Testis (tissue), 3 donors: ENCODE data around the gene CTNNA2. TPM values are rescaled to one million over a fixed set of nuclear protein-coding genes. Genes with fewer than 3 reads are reported as not detected.

ENCODE experiments used
- DNase-seq: peaks from one replicate; pipeline ENCODE4 v3.0.0-alpha.2; 2019
- H3K27ac ChIP-seq, 2 donors: fragments of 200-600 bp; sonication (generic); one replicate each; pipeline ENCODE4 v1.5.1; 2019
- H3K27me3 ChIP-seq: fragments of 200-600 bp; sonication (generic); one replicate; pipeline ENCODE4 v1.5.1; 2019
- H3K36me3 ChIP-seq: fragments of 200-600 bp; sonication (generic); one replicate; pipeline ENCODE4 v1.5.1; 2017; ENCODE audit warnings: low read depth; ENCODE audit errors: missing control alignments
- H3K4me1 ChIP-seq: fragments of 200-600 bp; sonication (generic); one replicate; pipeline ENCODE4 v1.5.1; 2019
- H3K4me3 ChIP-seq, 2 donors: fragments of 200-600 bp; sonication (generic); one replicate each; pipeline ENCODE4 v1.5.1; 2017 to 2019
- H3K9me3 ChIP-seq: fragments of 200-600 bp; sonication (generic); one replicate; pipeline ENCODE4 v1.5.1; 2017
- POLR2A ChIP-seq: fragments of 450-650 bp; IDR thresholded peaks from one replicate; pipeline ENCODE4 v1.6.1; 2017; ENCODE audit warnings: antibody characterized with exemption, mild to moderate bottlenecking, moderate library complexity
- WGBS, 2 donors: methylation state at CpG; one replicate each; pipeline ENCODE4 v1.1.5; 2018; 5-methylcytosine and 5-hydroxymethylcytosine counted together
- intact Hi-C: fragments of 100-400 bp; cut with DNase I; formaldehyde crosslinking; loops from one replicate; pipeline ENCODE4 v1.15.1; 2023; ENCODE audit warnings: low total_unique reads
- polyA plus RNA-seq: library from polyadenylated mRNA; stranded (reverse); fragments of 350-450 nt; fragmentation: Illumina TruSeq; extraction: RNeasy Lipid Tissue Mini Kit (QIAGEN cat#74804); gene quantifications from one replicate; pipeline ENCODE4 v1.2.3, GENCODE V29; 2014; ENCODE audit warnings: low read depth, low replicate concordance; ENCODE audit not compliant: insufficient read depth
- total RNA-seq, 2 donors: library from RNA; depleted of rRNA; stranded (reverse); fragments of >200 nt; gene quantifications; one replicate each; pipeline ENCODE4 v1.2.3, GENCODE V29; 2016
- TF ChIP-seq, protein P1 (sequence below), 3 experiments: fragments of 450-650 bp in 2 of 3; fragments of 200-600 bp in 1 of 3; sonication (generic) in 1 of 3; IDR thresholded peaks; one replicate each; pipeline ENCODE4 v1.5.1; 2016 to 2019; ENCODE audit warnings: antibody characterized with exemption in 3 of 3, mild to moderate bottlenecking in 2 of 3, moderate library complexity in 1 of 3

Gene CTNNA2
- total and polyA plus RNA-seq, 3 donors from 2014 or later, result 36.8 to 44.5 (median 43.4) TPM

DNA sequence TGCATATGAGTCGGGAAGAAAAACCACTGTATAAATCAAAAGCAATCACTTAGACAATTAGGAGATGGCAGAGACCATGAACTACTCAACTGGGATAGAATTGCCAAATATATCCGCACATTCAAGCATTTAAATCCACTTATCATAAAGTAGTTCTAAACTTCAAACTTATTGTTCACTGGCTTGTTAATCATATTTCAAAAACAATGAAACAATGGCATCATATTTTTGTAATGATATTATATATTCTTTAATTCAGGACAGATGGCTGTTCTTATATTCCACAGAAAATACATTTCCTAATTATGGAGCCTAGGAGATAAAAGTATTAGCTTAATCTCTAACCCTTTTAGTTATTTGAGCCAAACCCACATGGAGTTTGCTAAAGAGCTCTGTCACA is 263.6 kb downstream of the CTNNA2 start:
- DNase-seq, result no peak
- Histone ChIP-seq H3K27me3 (no peaks in the 10 kb centered on the region), H3K27ac (no peak overlapping the region), H3K9me3 (no peaks in the 10 kb centered on the region), H3K4me1 (no peaks in the 10 kb centered on the region), H3K36me3 (no peaks in the 10 kb centered on the region), H3K4me3 (no peak overlapping the region)
- 81 to 83% methylated on average over 2 of the region's 2 CpGs for WGBS, 2 donors
- intact Hi-C loops, result no loop called here
- no peak for TF ChIP-seq POLR2A
- TF ChIP-seq, protein P1, sequence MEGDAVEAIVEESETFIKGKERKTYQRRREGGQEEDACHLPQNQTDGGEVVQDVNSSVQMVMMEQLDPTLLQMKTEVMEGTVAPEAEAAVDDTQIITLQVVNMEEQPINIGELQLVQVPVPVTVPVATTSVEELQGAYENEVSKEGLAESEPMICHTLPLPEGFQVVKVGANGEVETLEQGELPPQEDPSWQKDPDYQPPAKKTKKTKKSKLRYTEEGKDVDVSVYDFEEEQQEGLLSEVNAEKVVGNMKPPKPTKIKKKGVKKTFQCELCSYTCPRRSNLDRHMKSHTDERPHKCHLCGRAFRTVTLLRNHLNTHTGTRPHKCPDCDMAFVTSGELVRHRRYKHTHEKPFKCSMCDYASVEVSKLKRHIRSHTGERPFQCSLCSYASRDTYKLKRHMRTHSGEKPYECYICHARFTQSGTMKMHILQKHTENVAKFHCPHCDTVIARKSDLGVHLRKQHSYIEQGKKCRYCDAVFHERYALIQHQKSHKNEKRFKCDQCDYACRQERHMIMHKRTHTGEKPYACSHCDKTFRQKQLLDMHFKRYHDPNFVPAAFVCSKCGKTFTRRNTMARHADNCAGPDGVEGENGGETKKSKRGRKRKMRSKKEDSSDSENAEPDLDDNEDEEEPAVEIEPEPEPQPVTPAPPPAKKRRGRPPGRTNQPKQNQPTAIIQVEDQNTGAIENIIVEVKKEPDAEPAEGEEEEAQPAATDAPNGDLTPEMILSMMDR (IDR thresholded peaks at IDR 0.05), result no peak

- H3K4me1 ChIP-seq, result no peaks in the 10 kb centered on the region
- 67 to 79% methylated on average over 1 of the region's 1 CpG for WGBS, 2 donors
- intact Hi-C loops, result no loop called here
- H3K4me3 ChIP-seq, result no peak overlapping the region
- H3K27me3 ChIP-seq, result no peaks in the 10 kb centered on the region
- no peaks in the 10 kb centered on the region for H3K36me3 ChIP-seq
- no peak for DNase-seq
- TF ChIP-seq, protein P1 (IDR thresholded peaks at IDR 0.05), result no peak
- no peak for TF ChIP-seq POLR2A
- no peaks in the 10 kb centered on the region for H3K9me3 ChIP-seq
- no peak overlapping the region for H3K27ac ChIP-seq
These were observed 267.9 kb downstream of the CTNNA2 start for GRCh38 chr2:79780781-79781180.

DNA sequence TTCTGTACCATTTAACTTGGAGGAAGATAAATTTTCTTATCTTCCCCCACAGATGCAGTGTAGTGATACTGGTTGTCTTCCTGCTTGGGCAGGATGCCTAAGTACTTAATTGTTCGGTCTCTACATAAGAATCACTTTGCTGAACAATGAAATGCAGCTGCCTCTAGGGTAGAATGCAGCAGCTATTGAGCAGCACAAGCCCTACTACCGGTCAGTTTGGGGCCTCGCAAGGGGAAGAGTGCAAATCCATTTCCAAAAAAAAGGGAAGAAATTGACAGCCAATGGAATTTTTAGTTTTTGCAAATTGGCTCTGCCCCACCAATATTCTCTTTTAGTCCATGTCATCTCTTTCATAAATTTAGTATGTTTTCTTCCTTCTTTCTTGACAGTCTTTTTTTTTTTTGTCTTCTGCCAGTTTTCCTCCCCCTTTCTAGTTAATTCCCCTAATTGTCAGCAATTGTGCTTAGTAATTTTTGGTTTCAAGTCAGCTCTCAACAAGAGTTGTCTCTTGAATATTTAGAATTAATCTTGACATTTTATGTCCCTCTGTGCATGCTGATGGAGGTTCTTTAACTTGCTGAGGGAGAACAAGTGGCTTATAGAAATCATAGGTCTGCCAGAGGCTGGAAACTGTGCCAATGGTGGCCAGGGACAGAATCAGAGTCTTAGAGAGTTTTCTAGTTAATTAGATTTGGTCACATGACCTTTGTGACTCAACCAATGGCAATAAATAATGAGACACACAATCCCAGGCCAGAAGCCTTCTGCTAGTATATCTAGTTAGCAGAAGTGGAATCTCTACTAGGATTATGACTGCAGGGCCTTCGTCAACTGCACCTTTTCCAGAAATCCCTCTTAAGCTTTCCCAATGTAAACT is 270.0 kb downstream of the CTNNA2 start:
- intact Hi-C loops, result no loop called here
- 65 to 72% methylated on average over 4 of the region's 4 CpGs for WGBS, 2 donors
- no peak for DNase-seq
- TF ChIP-seq, protein P1 (IDR thresholded peaks at IDR 0.05), result no peak
- no peak for TF ChIP-seq POLR2A
- no peak overlapping the region for H3K27ac ChIP-seq
- H3K4me1 ChIP-seq, result no peaks in the 10 kb centered on the region
- H3K9me3 ChIP-seq, result no peaks in the 10 kb centered on the region
- H3K27me3 ChIP-seq, result no peaks in the 10 kb centered on the region
- no peaks in the 10 kb centered on the region for H3K36me3 ChIP-seq
- H3K4me3 ChIP-seq, result no peak overlapping the region

DNA sequence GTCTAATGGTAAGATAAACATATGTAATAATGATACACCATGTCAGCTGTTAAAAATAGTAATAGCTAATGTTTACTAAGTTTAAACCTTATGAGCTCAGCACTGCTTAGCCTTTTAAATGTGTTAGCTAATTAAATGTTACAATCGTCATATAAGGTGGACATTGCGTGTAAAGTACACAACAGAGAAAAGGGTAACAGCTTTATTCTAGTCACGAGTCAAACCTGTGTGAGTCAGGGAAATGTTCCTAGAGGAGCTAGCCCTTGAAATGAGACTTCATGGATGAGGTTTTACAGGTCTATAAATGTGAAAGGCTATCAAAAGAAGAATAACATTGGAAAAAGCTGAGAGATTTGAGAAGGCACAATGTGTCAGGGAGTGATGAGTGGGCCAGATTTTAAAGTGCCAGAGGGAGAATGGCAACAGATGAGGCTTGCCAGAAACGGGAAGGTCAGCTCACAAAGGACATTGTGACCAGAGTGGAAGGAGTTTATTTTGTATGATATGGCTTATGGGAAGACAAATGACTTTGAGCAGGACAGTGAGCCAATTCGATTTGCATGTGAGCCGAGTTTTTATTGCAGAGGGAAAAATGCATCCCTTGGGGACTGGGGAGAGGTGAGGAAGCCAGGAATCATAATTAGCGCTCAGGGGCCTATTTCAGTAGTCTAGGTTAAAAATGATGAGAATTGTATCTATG is 276.3 kb downstream of the CTNNA2 start:
- DNase-seq, result no peak
- TF ChIP-seq, protein P1 (IDR thresholded peaks at IDR 0.05), result no peak
- TF ChIP-seq POLR2A, result no peak
- Histone ChIP-seq H3K4me1 (no peaks in the 10 kb centered on the region), H3K36me3 (no peaks in the 10 kb centered on the region), H3K27ac (no peak overlapping the region), H3K9me3 (no peaks in the 10 kb centered on the region), H3K4me3 (no peak overlapping the region), H3K27me3 (no peaks in the 10 kb centered on the region)
- intact Hi-C loops, result no loop called here
- whole genome bisulfite sequencing, 2 donors, result 72% methylated on average over 7 of the region's 7 CpGs
